ENCODE results near the gene MYO16.
"Not testable (repeated sequence)": the region's sequence is repeated elsewhere in the genome, so short reads cannot be mapped to it uniquely, and the experiment has no call there.

MYO16 gene

GRCh38 chr13:109215377-109215776, 586.0 kb downstream of the MYO16 start (continued):
- TF ChIP-seq OVOL3 (tag by site-specific recombination; IDR thresholded peaks at IDR 0.05) (no peak), ZNF571 (tag by site-specific recombination; IDR thresholded peaks at IDR 0.05) (no peak), ZSCAN16 (tag by site-specific recombination; IDR thresholded peaks at IDR 0.05) (no peak), ZNF792 (tag by site-specific recombination; IDR thresholded peaks at IDR 0.05) (no peak)

GRCh38 chr13:109217510-109217909, 588.1 kb downstream of the MYO16 start:
- POLR2A ChIA-PET; H3K4me3 ChIP-seq (ENCODE audit: low read depth, low read length); H3K9me3 ChIP-seq (ENCODE audit: control insufficient read depth, insufficient read depth, low read depth, low read length); H3K36me3 ChIP-seq (ENCODE audit: control insufficient read depth in 2 of 2, insufficient read depth in 1 of 2, low read length in 2 of 2); H3K27ac ChIP-seq (ENCODE audit: extremely low read depth, low read depth, low read length); H3K4me1 ChIP-seq (ENCODE audit: control insufficient read depth, insufficient read depth, low read length); CTCF ChIA-PET: not testable (repeated sequence)

- Histone ChIP-seq H3K36me3 (ENCODE audit: control insufficient read depth in 2 of 2, insufficient read depth in 1 of 2, low read length in 2 of 2) (no peaks in the 10 kb centered on the region), H3K4me1 (ENCODE audit: control insufficient read depth, insufficient read depth, low read length) (no peaks in the 10 kb centered on the region), H3K27ac (ENCODE audit: extremely low read depth, low read depth, low read length) (no peak overlapping the region), H3K4me3 (ENCODE audit: low read depth, low read length) (no peak overlapping the region), H3K9me3 (ENCODE audit: control insufficient read depth, insufficient read depth, low read depth, low read length) (no peaks in the 10 kb centered on the region)
- TF ChIP-seq KLF7 (tag by site-specific recombination; IDR thresholded peaks at IDR 0.05; ENCODE audit: borderline replicate concordance): no peak
- TF ChIP-seq SP7 (tag by site-specific recombination; IDR thresholded peaks at IDR 0.05): no peak
- no peak for TF ChIP-seq ZNF394 (tag by site-specific recombination; IDR thresholded peaks at IDR 0.05; ENCODE audit: borderline replicate concordance)
- TF ChIP-seq ZNF23 (tag by site-specific recombination; IDR thresholded peaks at IDR 0.05; ENCODE audit: borderline replicate concordance): no peak
- TF ChIP-seq ZNF18 (tag by site-specific recombination; IDR thresholded peaks at IDR 0.05): no peak
- no peak for TF ChIP-seq ZNF830 (tag by site-specific recombination; IDR thresholded peaks at IDR 0.05; ENCODE audit: low read depth)
- CTCF ChIA-PET: interaction anchor here (0.6 kb wide), 1 partner anchor 259 kb away, joined by 4 read pairs; no protein-coding TSS in a partner anchor
- POLR2A ChIA-PET: no interaction called here
Measured at GRCh38 chr13:109220631-109221030, 591.2 kb downstream of the MYO16 start.

- Histone ChIP-seq H3K9me3 (ENCODE audit: control insufficient read depth, insufficient read depth, low read depth, low read length) (no peaks in the 10 kb centered on the region), H3K4me3 (ENCODE audit: low read depth, low read length) (no peak overlapping the region), H3K36me3 (ENCODE audit: control insufficient read depth in 2 of 2, insufficient read depth in 1 of 2, low read length in 2 of 2) (no peaks in the 10 kb centered on the region), H3K4me1 (ENCODE audit: control insufficient read depth, insufficient read depth, low read length) (no peaks in the 10 kb centered on the region), H3K27ac (ENCODE audit: extremely low read depth, low read depth, low read length) (no peak overlapping the region)
- ChIA-PET POLR2A (no interaction called here), CTCF (no interaction called here)
- TF ChIP-seq PRDM1 (tag by site-specific recombination; IDR thresholded peaks at IDR 0.05) (no peak), ZNF530 (tag by site-specific recombination; IDR thresholded peaks at IDR 0.05; ENCODE audit: low read depth) (no peak), ZNF658 (tag by site-specific recombination; IDR thresholded peaks at IDR 0.05) (no peak), ZBTB44 (tag by site-specific recombination; IDR thresholded peaks at IDR 0.05) (no peak), ZNF600 (tag by site-specific recombination; IDR thresholded peaks at IDR 0.05) (no peak), ZBTB49 (tag by site-specific recombination; IDR thresholded peaks at IDR 0.05; ENCODE audit: low read depth) (no peak), ZNF26 (tag by site-specific recombination; IDR thresholded peaks at IDR 0.05) (no peak), ZNF670 (tag by site-specific recombination; IDR thresholded peaks at IDR 0.05; ENCODE audit: low read depth) (no peak), ZSCAN5A (tag by site-specific recombination; IDR thresholded peaks at IDR 0.05) (no peak), ZNF132 (tag by site-specific recombination; IDR thresholded peaks at IDR 0.05; ENCODE audit: borderline replicate concordance) (no peak), TCF7L2 (IDR thresholded peaks at IDR 0.05; ENCODE audit: borderline replicate concordance, low read depth, low read length) (no peak), ZNF610 (tag by site-specific recombination; IDR thresholded peaks at IDR 0.05; ENCODE audit: borderline replicate concordance) (no peak), ZNF211 (tag by site-specific recombination; IDR thresholded peaks at IDR 0.05; ENCODE audit: low read depth) (no peak)
Measured at GRCh38 chr13:109224033-109224432, 594.6 kb downstream of the MYO16 start.

All from HEK293 (cell line).